Lower leg skin (tissue), 4 donors: ENCODE results near the gene RASSF5. TPM values are rescaled to one million over a fixed set of nuclear protein-coding genes. Genes with fewer than 3 reads are reported as not detected.
A peak's percentile ranks its signal among the peaks of the same experiment; 100 is the strongest.

ENCODE experiments used
- DNase-seq, 2 donors: peaks; one replicate each; pipeline ENCODE4 v3.0.0-alpha.2; 2019; ENCODE audit warnings: low spot score in 2 of 2
- H3K4me3 ChIP-seq: fragments of 200-600 bp; sonication (generic); 2 replicates; pipeline ENCODE4 v1.5.1; 2017; ENCODE audit warnings: mild to moderate bottlenecking, low read depth; ENCODE audit not compliant: poor library complexity, severe bottlenecking
- POLR2A ChIP-seq, 2 donors: fragments of 450-650 bp; IDR thresholded peaks; one replicate each; pipeline ENCODE4 v1.6.1; 2016 to 2017; ENCODE audit warnings: antibody characterized with exemption in 2 of 2, mild to moderate bottlenecking in 1 of 2, moderate library complexity in 1 of 2
- WGBS, 2 donors: methylation state at CpG; one replicate each; pipeline ENCODE4 v1.1.5; 2018; 5-methylcytosine and 5-hydroxymethylcytosine counted together
- intact Hi-C: fragments of 100-400 bp; cut with DNase I; formaldehyde crosslinking; loops from one replicate; pipeline ENCODE4 v1.15.0; 2023; ENCODE audit warnings: low total_unique reads
- total RNA-seq, 4 donors: library from RNA; depleted of rRNA; stranded (reverse); fragments of >200 nt; gene quantifications; one replicate each; pipeline ENCODE4 v1.1.0, GENCODE V29; 2016
- TF ChIP-seq, protein P1 (sequence below), 3 donors: fragments of 450-650 bp; IDR thresholded peaks; one replicate each; pipeline ENCODE4 v1.5.1; 2016; ENCODE audit warnings: antibody characterized with exemption in 3 of 3, mild to moderate bottlenecking in 3 of 3, moderate library complexity in 2 of 3

The RASSF5 gene
- total RNA-seq, 4 donors from 2014 or later = 81.3 to 102 (median 86.1) TPM

DNA sequence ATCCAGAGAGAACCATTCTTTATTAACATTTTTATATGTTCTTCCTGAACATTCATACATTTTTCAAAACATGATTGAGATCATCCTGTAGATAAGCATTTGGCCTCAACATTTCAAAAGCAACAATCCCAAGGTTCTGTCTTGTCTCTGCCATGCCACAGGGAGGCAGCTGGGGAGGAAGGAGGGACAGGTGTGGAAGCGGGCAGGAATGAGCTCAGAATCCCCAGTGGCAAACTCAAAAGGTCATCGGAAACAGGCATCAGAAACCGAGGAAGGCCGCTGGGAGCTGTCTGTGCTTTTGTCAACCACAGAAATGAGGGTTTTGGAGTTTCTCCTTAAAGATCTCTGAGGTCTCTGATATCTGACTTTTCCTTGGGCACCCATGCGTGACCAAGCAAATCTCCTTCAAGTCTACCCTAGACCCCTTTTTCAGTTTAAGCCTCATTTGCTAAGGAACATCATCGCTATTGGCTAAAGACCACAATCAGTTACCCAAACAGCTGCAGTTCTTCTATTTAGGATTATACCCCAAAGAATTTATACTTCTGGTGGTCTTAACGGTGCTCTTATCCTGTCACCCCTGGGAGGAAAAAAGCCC is 34.0 kb downstream of the RASSF5 start:
- H3K4me3 ChIP-seq = no peak overlapping the region
- DNase-seq = no peak
- intact Hi-C loops = no loop called here
- 87 to 89% methylated on average over 7 of the region's 7 CpGs for WGBS, 2 donors
- no peak for TF ChIP-seq POLR2A (IDR thresholded peaks at IDR 0.05)
- TF ChIP-seq, protein P1, sequence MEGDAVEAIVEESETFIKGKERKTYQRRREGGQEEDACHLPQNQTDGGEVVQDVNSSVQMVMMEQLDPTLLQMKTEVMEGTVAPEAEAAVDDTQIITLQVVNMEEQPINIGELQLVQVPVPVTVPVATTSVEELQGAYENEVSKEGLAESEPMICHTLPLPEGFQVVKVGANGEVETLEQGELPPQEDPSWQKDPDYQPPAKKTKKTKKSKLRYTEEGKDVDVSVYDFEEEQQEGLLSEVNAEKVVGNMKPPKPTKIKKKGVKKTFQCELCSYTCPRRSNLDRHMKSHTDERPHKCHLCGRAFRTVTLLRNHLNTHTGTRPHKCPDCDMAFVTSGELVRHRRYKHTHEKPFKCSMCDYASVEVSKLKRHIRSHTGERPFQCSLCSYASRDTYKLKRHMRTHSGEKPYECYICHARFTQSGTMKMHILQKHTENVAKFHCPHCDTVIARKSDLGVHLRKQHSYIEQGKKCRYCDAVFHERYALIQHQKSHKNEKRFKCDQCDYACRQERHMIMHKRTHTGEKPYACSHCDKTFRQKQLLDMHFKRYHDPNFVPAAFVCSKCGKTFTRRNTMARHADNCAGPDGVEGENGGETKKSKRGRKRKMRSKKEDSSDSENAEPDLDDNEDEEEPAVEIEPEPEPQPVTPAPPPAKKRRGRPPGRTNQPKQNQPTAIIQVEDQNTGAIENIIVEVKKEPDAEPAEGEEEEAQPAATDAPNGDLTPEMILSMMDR (IDR thresholded peaks at IDR 0.05) = no peak

DNA sequence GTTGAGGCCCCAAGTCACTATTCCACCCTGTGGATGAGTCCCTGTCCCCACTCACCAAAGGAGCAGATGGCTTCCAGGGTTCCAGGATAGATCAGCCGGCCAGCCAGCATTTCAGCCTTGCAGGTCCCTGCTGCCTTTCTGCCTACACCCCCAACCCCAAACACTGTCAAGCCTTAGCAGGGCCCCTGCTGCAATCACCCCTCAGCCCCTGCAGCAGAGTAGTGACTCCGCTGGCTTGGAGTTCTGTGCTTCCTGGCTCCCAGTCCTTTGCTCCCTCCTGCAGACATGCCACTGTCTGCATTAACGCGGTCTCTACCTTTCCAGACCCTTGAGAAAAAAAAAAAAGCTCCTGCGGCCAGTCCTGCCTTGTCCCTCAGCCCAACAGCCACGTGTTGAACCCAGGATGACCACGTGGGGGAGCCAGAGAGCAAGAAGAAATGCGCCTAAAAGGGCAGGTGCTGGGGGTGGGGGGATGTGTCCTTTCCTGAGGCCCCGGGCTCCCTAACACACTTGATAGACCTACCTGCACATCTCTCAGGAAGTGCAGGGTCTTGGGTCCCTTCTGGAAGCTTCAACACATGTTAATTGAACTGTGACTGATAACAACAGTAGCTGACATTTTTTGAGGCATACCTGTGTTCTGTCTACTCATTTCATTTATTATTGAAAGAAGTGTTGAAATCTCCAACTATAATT is 37.4 kb downstream of the RASSF5 start:
- intact Hi-C loops = no loop called here
- TF ChIP-seq POLR2A (IDR thresholded peaks at IDR 0.05) = no peak
- TF ChIP-seq, protein P1 (IDR thresholded peaks at IDR 0.05) = peak in 1 of 3 donors; percentile 45
- WGBS, 2 donors = 15 to 16% methylated on average over 9 of the region's 9 CpGs
- DNase-seq = peak in 1 of 2 donors; percentile 94
- no peak overlapping the region for H3K4me3 ChIP-seq

DNA sequence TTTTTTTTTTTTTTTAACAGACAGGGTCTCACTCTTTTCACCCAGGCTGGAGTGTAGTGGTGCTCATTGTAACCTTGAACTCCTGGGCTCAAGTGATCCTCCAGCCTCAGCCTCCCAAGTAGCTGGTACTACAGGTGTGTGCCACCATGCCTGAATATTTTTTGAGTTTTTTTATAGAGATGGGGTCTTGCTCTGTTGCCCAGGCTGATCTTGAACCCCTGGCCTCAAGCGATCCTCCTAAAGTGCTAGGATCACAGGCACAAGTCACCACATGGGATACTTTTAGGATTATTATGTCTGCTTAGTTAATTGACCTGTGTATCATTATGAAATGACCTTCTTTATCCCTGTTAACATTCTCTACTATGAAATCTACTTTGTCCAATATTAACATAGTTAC is 38.0 kb downstream of the RASSF5 start:
- intact Hi-C loops = no loop called here
- 90 to 100% methylated on average over 1 of the region's 1 CpG for whole genome bisulfite sequencing, 2 donors
- TF ChIP-seq, protein P1 (IDR thresholded peaks at IDR 0.05) = no peak
- TF ChIP-seq POLR2A (IDR thresholded peaks at IDR 0.05) = no peak
- no peak for DNase-seq
- no peak overlapping the region for H3K4me3 ChIP-seq

DNA sequence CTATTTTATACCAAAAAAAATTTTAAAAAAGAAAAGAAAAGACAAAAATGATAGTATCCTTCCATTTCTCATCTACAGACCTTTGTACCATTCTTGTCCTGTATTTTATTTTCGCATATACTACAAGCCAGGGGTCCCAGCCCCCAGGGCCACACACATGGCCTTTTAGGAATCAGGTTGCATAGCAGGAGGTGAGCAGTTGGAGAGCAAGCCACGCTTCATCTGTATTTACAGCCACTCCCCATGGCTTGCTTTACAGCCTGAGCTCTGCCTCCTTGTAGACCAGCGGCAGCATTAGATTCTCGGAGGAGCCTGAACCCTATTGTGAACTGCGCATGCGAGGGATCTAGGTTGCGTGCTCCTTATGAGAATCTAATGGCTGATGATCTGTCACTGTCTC is 39.8 kb downstream of the RASSF5 start:
- H3K4me3 ChIP-seq = no peak overlapping the region
- WGBS, 2 donors = 77 to 80% methylated on average over 7 of the region's 7 CpGs
- no peak for TF ChIP-seq POLR2A (IDR thresholded peaks at IDR 0.05)
- TF ChIP-seq, protein P1 (IDR thresholded peaks at IDR 0.05) = no peak
- DNase-seq = no peak
- intact Hi-C loops = no loop called here

DNA sequence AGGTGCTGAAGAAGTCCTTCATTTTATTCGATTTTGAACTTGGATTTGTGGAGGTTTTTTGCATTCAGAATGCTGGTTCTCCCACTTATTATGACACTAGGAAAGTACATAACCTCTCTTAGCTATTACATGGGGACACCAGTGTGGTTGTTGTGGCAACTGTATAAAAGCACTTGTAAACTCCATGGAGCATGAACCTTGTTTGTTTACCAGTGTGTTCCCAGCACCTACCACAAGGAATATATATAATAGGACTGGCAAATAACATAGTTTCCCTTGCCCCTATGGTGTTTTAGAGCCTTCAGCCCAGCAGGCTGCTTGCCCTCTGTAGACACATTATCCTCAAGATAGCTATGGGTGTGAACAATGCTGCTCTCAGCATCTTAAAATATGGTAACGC is 43.1 kb downstream of the RASSF5 start:
- no peak overlapping the region for H3K4me3 ChIP-seq
- no peak for DNase-seq
- TF ChIP-seq, protein P1 (IDR thresholded peaks at IDR 0.05) = no peak
- no peak for TF ChIP-seq POLR2A (IDR thresholded peaks at IDR 0.05)
- intact Hi-C loops = no loop called here
- 76 to 94% methylated on average over 2 of the region's 2 CpGs for WGBS, 2 donors
